Adrenal gland (tissue), 5 donors: Measurements from ENCODE around the gene CDYL2.

Experiments
- POLR2A ChIP-seq, 2 donors: fragments of 450-650 bp; IDR thresholded peaks; one replicate each; pipeline ENCODE4 v1.6.1; 2017; ENCODE audit warnings: antibody characterized with exemption in 2 of 2, mild to moderate bottlenecking in 2 of 2, moderate library complexity in 1 of 2
- TF ChIP-seq, protein P1 (sequence below), 6 experiments: fragments of 450-650 bp in 4 of 6; fragments of 200-600 bp in 2 of 6; sonication (generic) in 1 of 6; IDR thresholded peaks; 1 replicate in 5 of 6; 2 replicates in 1 of 6; pipeline versions ENCODE4 v1.5.1 to v1.8.0; 2016 to 2021; ENCODE audit warnings: antibody characterized with exemption in 6 of 6, mild to moderate bottlenecking in 2 of 6, moderate library complexity in 1 of 6
- donor health status: DM: no; HTN: no; CAD: no.

DNA sequence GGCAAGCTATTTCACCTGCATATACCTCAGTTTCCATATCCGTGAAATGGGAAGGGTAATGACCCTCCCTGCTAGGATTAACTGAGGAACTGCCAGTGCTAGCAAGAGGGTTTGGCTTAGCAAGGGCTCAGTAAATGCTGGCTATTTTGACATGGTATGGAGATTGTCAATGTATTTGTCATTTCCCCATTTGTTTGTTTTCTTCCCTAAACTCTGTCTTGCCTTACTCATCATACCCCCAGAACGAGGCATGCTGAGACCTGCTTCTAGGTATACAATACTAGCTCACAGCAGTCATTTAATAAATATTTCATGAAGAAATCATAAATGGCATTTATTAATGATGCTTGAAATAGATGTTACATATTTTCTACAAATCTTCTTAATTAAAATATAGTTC is 139.6 kb downstream of the CDYL2 start:
- no peak for TF ChIP-seq POLR2A (IDR thresholded peaks at IDR 0.05)
- TF ChIP-seq, protein P1, sequence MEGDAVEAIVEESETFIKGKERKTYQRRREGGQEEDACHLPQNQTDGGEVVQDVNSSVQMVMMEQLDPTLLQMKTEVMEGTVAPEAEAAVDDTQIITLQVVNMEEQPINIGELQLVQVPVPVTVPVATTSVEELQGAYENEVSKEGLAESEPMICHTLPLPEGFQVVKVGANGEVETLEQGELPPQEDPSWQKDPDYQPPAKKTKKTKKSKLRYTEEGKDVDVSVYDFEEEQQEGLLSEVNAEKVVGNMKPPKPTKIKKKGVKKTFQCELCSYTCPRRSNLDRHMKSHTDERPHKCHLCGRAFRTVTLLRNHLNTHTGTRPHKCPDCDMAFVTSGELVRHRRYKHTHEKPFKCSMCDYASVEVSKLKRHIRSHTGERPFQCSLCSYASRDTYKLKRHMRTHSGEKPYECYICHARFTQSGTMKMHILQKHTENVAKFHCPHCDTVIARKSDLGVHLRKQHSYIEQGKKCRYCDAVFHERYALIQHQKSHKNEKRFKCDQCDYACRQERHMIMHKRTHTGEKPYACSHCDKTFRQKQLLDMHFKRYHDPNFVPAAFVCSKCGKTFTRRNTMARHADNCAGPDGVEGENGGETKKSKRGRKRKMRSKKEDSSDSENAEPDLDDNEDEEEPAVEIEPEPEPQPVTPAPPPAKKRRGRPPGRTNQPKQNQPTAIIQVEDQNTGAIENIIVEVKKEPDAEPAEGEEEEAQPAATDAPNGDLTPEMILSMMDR (IDR thresholded peaks at IDR 0.05) = no peak
